Measurements from ENCODE around the gene NCAM1. TPM values are rescaled to one million over a fixed set of nuclear protein-coding genes. Genes with fewer than 3 reads are reported as not detected.

NCAM1 gene
- total and polyA plus RNA-seq, 2 of the 13 experiments (the other 11 are each of a cell fraction or from before 2014, with no cell fraction given), result 0.05 TPM; not detected in 1

DNA sequence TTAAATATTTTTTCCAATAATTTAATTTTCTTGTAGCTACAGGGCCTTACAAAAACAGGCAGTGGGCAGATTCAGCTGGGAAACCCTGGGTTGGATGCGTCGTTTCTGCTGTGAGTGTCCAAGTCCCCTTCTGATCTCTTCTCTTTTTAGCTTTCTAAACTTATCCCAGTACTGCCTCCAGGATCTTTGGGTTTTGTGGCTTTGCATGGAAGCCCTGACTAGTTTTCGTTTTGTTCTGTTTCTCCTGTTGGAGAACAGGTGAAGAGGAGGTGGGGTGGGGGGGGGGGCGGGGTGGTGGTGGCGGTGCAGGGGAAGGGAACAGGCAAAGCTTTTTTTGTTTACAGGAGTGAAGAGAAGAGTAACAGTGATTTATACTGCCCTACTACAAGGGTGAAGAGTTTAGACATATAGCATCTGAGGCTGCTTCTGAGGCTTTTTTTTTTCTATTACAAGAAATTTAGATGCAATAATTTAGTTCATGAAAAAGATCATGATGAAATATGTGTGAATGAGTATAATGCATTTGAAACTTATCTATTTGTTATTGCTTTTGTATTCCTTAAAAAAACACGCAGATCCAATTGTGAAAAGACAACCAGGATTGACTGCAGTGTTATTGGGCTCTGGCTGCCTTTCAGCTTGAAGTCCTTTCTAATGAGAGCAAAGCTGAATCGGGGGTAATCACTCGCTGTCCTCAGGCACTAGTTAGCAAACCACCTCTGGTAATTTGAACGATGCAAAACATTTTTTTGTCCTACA is 142.9 kb downstream of the NCAM1 start:
- no peak overlapping the region for H3K4me3 ChIP-seq (replicated peaks in 1 of 3; ENCODE audit: insufficient read depth in 1 of 3, low read depth in 2 of 3, low read length in 3 of 3)
- ATAC-seq (no peak), FAIRE-seq (no peak), DNase-seq (ENCODE audit: low spot score) (no peak)
- H2AFZ ChIP-seq (ENCODE audit: low read length), result no peak overlapping the region
- H3K27me3 ChIP-seq (ENCODE audit: control insufficient read depth in 1 of 2, insufficient read depth in 2 of 2, low read length in 2 of 2), result no peaks in the 10 kb centered on the region
- intact Hi-C loops (cut with micrococcal nuclease; ENCODE audit: unreplicated experiment) (no loop called here), in situ Hi-C loops (cut with HindIII; ENCODE audit: extremely low pct_ligation_motif_present, low pct_unique_long_range_greater_than_20kb) (no loop called here)
- POLR2A ChIA-PET, result no interaction called here
- H3K9ac ChIP-seq (ENCODE audit: insufficient read depth, low read depth, low read length), result no peak overlapping the region
- no peaks in the 10 kb centered on the region for H3K79me2 ChIP-seq (ENCODE audit: insufficient read depth, low read length)
- CTCF ChIA-PET (ENCODE audit: low intra/inter-chr PET ratio, low total read pairs), result no interaction called here
- H3K36me3 ChIP-seq (replicated peaks in 1 of 2; ENCODE audit: control insufficient read depth in 1 of 2, insufficient read depth in 2 of 2, low read length in 2 of 2), result no peaks in the 10 kb centered on the region
- H3K9me3 ChIP-seq (ENCODE audit: low read length), result no peaks in the 10 kb centered on the region
- H3K27ac ChIP-seq (ENCODE audit: extremely low read length, insufficient read depth, low read length), result no peak overlapping the region
- H3K4me1 ChIP-seq (ENCODE audit: insufficient read depth, low read length), result no peaks in the 10 kb centered on the region
- no peak overlapping the region for H3K4me2 ChIP-seq (ENCODE audit: low read depth, low read length)
- 2% methylated on average over 7 of the region's 9 CpGs for WGBS (ENCODE audit: low lambda C conversion rate)
- H4K20me1 ChIP-seq (ENCODE audit: insufficient read depth, low read length), result no peaks in the 10 kb centered on the region
- BruUV-seq (replicated peaks), result no TSS peak
- TF ChIP-seq, protein P1, sequence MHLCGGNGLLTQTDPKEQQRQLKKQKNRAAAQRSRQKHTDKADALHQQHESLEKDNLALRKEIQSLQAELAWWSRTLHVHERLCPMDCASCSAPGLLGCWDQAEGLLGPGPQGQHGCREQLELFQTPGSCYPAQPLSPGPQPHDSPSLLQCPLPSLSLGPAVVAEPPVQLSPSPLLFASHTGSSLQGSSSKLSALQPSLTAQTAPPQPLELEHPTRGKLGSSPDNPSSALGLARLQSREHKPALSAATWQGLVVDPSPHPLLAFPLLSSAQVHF (CRISPR knock-in tag; IDR thresholded peaks at IDR 0.05), result no peak
- no peak for TF ChIP-seq KLF15 (CRISPR knock-in tag; IDR thresholded peaks at IDR 0.05; ENCODE audit: borderline replicate concordance)
- TF ChIP-seq KLF16 (CRISPR knock-in tag; IDR thresholded peaks at IDR 0.05), result no peak
- TF ChIP-seq, protein P2, sequence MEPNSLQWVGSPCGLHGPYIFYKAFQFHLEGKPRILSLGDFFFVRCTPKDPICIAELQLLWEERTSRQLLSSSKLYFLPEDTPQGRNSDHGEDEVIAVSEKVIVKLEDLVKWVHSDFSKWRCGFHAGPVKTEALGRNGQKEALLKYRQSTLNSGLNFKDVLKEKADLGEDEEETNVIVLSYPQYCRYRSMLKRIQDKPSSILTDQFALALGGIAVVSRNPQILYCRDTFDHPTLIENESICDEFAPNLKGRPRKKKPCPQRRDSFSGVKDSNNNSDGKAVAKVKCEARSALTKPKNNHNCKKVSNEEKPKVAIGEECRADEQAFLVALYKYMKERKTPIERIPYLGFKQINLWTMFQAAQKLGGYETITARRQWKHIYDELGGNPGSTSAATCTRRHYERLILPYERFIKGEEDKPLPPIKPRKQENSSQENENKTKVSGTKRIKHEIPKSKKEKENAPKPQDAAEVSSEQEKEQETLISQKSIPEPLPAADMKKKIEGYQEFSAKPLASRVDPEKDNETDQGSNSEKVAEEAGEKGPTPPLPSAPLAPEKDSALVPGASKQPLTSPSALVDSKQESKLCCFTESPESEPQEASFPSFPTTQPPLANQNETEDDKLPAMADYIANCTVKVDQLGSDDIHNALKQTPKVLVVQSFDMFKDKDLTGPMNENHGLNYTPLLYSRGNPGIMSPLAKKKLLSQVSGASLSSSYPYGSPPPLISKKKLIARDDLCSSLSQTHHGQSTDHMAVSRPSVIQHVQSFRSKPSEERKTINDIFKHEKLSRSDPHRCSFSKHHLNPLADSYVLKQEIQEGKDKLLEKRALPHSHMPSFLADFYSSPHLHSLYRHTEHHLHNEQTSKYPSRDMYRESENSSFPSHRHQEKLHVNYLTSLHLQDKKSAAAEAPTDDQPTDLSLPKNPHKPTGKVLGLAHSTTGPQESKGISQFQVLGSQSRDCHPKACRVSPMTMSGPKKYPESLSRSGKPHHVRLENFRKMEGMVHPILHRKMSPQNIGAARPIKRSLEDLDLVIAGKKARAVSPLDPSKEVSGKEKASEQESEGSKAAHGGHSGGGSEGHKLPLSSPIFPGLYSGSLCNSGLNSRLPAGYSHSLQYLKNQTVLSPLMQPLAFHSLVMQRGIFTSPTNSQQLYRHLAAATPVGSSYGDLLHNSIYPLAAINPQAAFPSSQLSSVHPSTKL (CRISPR knock-in tag; IDR thresholded peaks at IDR 0.05), result no peak
- TF ChIP-seq POLR2AphosphoS5 (IDR thresholded peaks at IDR 0.05; ENCODE audit: low read depth, low read length), result no peak
- no peak for TF ChIP-seq JUN (CRISPR knock-in tag; IDR thresholded peaks at IDR 0.05)
- TF ChIP-seq RAD21 (CRISPR knock-in tag; IDR thresholded peaks at IDR 0.05), result no peak
- no peak for TF ChIP-seq ZMYM4 (CRISPR knock-in tag; IDR thresholded peaks at IDR 0.05)
- no peak for TF ChIP-seq ZNF510 (CRISPR knock-in tag; IDR thresholded peaks at IDR 0.05; ENCODE audit: low read depth)
- no peak for TF ChIP-seq EP300 (IDR thresholded peaks at IDR 0.05; ENCODE audit: low read depth in 2 of 2, low read length in 2 of 2)
- TF ChIP-seq EP300 (CRISPR knock-in tag; IDR thresholded peaks at IDR 0.05; ENCODE audit: borderline replicate concordance), result no peak
- TF ChIP-seq, protein P3, sequence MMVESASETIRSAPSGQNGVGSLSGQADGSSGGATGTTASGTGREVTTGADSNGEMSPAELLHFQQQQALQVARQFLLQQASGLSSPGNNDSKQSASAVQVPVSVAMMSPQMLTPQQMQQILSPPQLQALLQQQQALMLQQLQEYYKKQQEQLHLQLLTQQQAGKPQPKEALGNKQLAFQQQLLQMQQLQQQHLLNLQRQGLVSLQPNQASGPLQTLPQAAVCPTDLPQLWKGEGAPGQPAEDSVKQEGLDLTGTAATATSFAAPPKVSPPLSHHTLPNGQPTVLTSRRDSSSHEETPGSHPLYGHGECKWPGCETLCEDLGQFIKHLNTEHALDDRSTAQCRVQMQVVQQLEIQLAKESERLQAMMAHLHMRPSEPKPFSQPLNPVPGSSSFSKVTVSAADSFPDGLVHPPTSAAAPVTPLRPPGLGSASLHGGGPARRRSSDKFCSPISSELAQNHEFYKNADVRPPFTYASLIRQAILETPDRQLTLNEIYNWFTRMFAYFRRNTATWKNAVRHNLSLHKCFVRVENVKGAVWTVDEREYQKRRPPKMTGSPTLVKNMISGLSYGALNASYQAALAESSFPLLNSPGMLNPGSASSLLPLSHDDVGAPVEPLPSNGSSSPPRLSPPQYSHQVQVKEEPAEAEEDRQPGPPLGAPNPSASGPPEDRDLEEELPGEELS (CRISPR knock-in tag; IDR thresholded peaks at IDR 0.05), result no peak
- TF ChIP-seq EHMT2 (IDR thresholded peaks at IDR 0.05; ENCODE audit: borderline replicate concordance, low read depth, low read length), result no peak
- TF ChIP-seq MLLT10 (CRISPR knock-in tag; IDR thresholded peaks at IDR 0.05), result no peak
- TF ChIP-seq, protein P4, sequence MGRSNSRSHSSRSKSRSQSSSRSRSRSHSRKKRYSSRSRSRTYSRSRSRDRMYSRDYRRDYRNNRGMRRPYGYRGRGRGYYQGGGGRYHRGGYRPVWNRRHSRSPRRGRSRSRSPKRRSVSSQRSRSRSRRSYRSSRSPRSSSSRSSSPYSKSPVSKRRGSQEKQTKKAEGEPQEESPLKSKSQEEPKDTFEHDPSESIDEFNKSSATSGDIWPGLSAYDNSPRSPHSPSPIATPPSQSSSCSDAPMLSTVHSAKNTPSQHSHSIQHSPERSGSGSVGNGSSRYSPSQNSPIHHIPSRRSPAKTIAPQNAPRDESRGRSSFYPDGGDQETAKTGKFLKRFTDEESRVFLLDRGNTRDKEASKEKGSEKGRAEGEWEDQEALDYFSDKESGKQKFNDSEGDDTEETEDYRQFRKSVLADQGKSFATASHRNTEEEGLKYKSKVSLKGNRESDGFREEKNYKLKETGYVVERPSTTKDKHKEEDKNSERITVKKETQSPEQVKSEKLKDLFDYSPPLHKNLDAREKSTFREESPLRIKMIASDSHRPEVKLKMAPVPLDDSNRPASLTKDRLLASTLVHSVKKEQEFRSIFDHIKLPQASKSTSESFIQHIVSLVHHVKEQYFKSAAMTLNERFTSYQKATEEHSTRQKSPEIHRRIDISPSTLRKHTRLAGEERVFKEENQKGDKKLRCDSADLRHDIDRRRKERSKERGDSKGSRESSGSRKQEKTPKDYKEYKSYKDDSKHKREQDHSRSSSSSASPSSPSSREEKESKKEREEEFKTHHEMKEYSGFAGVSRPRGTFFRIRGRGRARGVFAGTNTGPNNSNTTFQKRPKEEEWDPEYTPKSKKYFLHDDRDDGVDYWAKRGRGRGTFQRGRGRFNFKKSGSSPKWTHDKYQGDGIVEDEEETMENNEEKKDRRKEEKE (IDR thresholded peaks at IDR 0.05), result no peak
